Liver (tissue), 3 donors: ENCODE results near the gene HS3ST1.
A peak's percentile ranks its signal among the peaks of the same experiment; 100 is the strongest.

Source experiments
- ATF3 ChIP-seq: IDR thresholded peaks from 2 replicates; pipeline ENCODE4 v1.6.1; 2016; ENCODE audit warnings: antibody characterized with exemption
- CTCF ChIP-seq: fragments of 150-350 bp; IDR thresholded peaks from 2 replicates; pipeline ENCODE4 v1.5.1; 2017; ENCODE audit warnings: improper control_type of control experiment, low read depth, low read length; ENCODE audit not compliant: missing input control
- MAX ChIP-seq: IDR thresholded peaks from 2 replicates; pipeline ENCODE4 v1.6.1; 2016; ENCODE audit warnings: antibody characterized with exemption
- NR2F2 ChIP-seq: IDR thresholded peaks from 2 replicates; pipeline ENCODE4 v1.6.1; 2016; ENCODE audit warnings: antibody characterized with exemption
- TAF1 ChIP-seq: conservative IDR thresholded peaks from 2 replicates; pipeline ENCODE4 v1.6.1; 2016; ENCODE audit warnings: antibody characterized with exemption, mild to moderate bottlenecking
- ZBTB33 ChIP-seq: IDR thresholded peaks from 2 replicates; pipeline ENCODE4 v1.6.1; 2016; ENCODE audit warnings: antibody characterized with exemption
- donor health status: healthy.
- donor health status: healthy.

- TF ChIP-seq TAF1 (no peak), CTCF (no peak), ATF3 (no peak), ZBTB33 (no peak), NR2F2 (peak; percentile 32), MAX (no peak)
These were observed 42.9 kb upstream of the HS3ST1 start for GRCh38 chr4:11471618-11472017.
